GM18861 (cell line): ENCODE results near the gene LFNG.
"Not testable (repeated sequence)": the region's sequence is repeated elsewhere in the genome, so short reads cannot be mapped to it uniquely, and the experiment has no call there.

Experiments used
- ATAC-seq: cut with Tn5 transposase; IDR thresholded peaks from one replicate; pipeline ENCODE4 v1.9.1; 2021; ENCODE audit not compliant: unreplicated experiment

LFNG gene

GRCh38 chr7:2527505-2528467 is 8.2 kb downstream of the LFNG start:
- no peak for ATAC-seq

DNA sequence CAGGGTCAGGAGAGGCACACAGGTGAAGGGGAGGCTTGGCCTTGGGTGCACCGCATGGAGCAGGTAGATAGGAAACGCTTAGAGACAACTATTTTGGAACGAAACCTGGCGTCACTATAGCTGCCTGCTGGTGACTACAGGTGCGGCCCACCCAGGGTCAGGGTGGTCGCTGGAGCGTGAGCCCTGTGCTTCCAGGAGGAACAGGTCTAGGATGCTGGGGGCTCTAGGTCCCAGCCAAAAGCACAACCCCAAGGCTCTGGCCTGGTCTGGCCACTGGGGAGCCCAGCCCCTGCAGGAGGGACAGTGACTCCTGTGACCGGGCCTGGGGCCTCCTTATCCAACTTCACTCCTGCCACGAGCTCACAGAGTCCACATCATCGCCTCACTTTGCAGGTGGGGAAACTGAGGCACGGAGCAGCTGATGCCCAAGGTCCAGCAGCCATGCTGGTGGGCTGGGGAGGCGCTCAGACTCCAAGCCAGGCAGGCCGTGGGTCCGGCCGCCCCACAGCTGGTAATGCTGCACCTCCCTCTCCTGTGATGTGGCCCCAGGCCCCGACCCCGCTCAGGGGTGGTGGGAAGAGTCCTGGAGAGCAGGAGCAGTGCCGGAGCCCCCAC is 9.0 kb downstream of the LFNG start:
- no peak for ATAC-seq

DNA sequence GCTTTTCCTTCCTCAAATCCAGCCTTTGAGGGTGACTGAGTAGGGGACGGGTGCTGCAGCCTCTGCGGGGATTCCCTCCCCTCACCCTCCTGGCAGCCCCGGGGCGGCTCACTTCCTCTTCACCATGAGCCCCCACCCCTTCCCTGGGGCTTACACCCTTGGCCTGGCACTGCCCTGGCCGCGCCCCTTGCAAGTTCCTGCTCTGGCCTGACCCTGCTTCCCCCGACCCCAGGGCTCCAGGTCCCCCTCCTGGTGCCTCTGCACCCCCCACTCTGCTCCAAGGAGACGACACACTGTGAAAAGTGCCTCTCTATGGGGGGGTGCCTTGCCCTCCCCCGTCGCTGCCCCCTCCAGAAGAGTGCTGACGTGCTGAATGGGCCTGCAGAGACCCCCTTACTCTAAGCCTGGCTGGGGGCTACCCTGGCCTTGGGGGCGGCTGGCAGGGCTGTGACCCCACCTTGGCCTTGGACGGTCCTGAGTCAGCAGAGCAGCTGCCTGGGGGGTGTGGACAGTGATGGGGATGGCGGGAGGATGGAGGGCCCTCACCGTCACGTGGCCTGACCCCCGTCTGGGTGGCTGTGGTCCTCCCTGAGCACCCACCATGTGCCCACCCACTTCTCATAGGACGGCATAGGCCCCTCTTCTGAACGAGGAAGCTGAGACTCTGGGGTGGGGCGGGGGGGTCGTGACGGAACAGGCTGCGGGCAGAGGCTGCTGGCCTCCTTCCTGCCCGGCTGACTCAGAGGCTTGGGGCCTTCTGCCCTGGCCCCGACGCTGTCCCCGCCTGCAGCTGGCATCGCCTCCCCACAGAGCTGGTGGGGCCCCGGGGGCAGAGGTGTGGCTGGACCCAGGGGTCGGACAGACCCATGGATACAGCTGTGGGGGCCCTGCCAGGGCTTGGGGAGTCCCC is 9.8 kb downstream of the LFNG start:
- peak; percentile 44 for ATAC-seq

DNA sequence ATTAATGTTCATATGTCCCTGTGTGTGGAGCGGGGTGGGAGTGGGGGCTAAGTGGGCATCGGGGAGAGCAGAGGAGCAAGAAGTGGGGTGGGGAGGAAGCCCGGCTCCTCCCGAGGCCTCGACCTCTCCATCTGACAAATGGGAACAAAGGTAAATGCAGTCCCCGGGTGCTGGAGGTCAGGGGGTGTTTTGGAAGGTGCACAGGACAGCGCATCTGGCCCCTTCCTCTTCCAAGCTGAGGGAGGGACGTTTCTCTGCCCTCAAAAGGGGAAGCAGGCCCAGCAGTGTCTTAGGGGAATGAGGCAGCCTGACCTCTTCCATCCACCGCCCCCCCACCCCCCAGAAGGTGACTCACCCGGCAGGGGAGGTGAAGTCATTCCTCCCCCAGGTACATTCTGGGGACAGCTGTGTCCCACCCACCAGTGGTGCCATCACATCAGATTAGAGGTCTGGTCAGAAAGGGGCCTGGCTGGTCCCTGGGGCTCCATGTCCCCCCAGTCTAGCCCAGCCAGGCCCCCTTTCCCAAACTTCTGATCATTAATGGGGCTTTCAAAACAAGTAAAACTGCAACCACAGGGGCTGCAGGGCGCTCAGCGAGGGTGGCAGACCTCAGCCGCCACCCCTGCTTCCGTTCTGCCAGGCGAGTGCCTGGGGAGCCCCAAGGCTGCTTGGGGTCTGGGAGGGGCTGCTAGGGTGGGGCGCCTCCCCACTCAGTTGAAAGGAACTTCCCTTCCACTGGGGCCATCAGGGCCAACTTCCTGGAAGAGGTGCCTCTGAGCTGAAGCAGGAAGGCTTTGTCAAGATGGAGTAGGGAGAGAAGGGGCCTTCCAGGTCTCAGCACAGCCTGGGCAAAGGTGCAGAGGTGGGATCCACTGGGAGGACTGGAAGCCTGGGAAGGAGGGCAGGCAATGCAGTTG is 10.8 kb downstream of the LFNG start:
- peak; percentile 43 for ATAC-seq

- ATAC-seq, result not testable (repeated sequence)
These were observed 11.6 kb downstream of the LFNG start for GRCh38 chr7:2530994-2531795.

GRCh38 chr7:2531796-2532110 is 12.2 kb downstream of the LFNG start:
- ATAC-seq, result not testable (repeated sequence)

GRCh38 chr7:2532199-2532772 is 12.7 kb downstream of the LFNG start:
- not testable (repeated sequence) for ATAC-seq

- ATAC-seq, result not testable (repeated sequence)
These were observed 13.2 kb downstream of the LFNG start for GRCh38 chr7:2532816-2533215.

DNA sequence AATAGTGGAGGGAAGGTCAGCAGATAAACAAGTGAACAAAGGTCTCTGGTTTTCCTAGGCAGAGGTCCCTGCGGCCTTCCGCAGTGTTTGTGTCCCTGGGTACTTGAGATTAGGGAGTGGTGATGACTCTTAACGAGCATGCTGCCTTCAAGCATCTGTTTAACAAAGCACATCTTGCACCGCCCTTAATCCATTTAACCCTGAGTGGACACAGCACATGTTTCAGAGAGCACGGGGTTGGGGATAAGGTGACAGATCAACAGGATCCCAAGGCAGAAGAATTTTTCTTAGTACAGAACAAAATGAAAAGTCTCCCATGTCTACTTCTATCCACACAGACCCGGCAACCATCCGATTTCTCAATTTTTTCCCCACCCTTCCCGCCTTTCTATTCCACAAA is 14.0 kb downstream of the LFNG start:
- not testable (repeated sequence) for ATAC-seq

DNA sequence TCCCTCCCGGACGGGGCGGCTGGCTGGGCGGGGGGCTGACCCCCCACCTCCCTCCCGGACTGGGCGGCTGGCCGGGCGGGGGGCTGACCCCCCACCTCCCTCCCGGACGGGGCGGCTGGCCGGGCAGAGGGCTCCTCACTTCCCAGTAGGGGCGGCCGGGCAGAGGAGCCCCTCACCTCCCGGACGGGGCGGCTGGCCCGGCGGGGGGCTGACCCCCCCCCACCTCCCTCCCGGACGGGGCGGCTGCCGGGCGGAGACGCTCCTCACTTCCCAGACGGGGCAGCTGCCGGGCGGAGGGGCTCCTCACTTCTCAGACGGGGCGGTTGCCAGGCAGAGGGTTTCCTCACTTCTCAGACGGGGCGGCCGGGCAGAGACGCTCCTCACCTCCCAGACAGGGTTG is 14.6 kb downstream of the LFNG start:
- not testable (repeated sequence) for ATAC-seq

GRCh38 chr7:2535872-2536627 is 16.5 kb downstream of the LFNG start:
- not testable (repeated sequence) for ATAC-seq

- ATAC-seq, result no peak
These were observed 18.6 kb downstream of the LFNG start for GRCh38 chr7:2537981-2538851.

DNA sequence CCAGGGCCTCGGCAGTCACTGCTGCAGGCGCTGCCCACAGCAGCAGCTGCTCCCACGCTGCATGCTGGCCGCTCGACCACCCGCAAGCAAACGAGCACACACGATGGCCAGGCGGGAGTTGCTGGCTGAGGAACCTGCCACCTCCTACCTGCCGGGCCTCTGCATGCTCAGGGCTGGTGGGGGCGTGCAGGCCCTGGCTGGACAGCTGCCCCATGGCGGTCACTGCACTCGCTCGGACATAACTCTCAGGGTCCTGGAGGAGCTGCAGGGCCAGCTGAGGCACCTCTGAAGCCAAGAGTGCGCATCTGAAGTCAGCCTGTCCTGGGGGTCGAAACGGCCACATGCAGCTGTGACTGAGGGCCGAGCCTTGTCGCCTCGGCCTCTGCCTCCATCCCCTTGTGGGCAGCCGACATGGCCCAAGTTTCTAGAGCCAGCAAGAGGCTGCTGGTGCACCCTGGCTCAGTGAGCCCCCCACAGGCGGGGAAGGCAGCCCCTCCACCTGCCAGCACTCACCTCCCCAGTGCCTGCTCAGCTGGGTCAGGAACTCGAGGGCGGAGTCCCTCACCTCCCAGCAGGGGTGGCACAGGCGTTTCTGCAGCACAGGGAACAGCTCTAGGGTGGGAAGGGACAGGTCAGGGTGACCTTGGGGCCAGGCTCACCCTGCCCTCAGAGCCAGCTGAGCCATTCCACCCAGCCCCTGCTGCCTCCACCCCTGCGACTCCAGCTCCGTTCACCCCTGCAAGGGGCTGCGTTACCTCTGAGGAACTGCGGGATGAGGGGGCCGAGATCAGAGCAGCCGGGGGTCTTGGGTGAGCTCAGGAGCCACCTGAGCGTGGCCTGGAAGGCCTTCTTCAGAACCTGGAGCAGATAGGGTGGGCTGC is 19.7 kb downstream of the LFNG start:
- no peak for ATAC-seq

DNA sequence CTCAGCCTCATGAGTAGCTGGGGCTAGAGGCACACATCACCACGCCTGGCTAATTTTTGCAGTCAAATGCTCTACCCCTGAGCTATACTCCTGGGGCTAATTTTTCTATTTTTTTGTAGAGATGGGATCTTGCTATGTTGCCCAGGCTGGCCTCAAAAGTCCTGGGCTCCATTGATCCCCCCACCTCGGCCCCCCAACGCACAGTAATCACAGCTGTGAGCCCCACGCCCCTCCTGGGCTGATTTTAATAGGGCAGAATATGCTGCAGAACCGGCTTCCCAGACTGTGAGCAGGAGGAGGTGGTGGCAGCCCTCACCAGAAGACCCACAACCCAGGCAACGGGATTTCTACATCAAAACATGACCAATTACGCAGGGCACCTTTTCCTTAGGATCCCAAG is 20.6 kb downstream of the LFNG start:
- ATAC-seq, result no peak

DNA sequence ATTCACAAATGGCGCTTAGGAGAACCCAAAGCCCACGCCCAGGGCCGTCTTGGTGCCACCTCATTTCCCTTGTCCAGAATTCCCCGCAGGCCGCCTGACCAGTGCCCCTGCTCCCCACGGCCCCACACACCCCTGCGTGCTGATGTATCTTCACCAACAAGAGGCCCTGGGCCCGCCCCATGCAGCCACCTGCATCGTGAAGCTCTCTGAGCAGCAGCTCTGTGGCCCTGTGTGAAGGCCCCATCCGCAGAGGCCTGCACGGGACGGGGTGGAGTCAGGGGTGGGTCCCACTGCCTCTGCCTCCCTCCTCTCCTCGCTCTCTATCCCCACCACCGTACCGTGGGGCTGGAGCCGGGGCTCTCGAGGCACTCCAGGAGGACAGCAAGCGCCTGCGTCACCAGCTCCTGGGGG is 21.1 kb downstream of the LFNG start:
- no peak for ATAC-seq

GRCh38 chr7:2541291-2542010 is 21.9 kb downstream of the LFNG start:
- no peak for ATAC-seq
